Left ventricle myocardium inferior (tissue), 1 donor: ENCODE results near the gene NECTIN1. TPM values are rescaled to one million over a fixed set of nuclear protein-coding genes. Genes with fewer than 3 reads are reported as not detected.

Source experiments
- DNase-seq: peaks from one replicate; pipeline ENCODE4 v3.0.0-alpha.2; 2020
- H3K27ac ChIP-seq: fragments of 200-600 bp; replicated peaks from 2 replicates; pipeline ENCODE4 v1.8.0; 2021
- H3K27me3 ChIP-seq: fragments of 200-600 bp; 2 replicates; pipeline ENCODE4 v1.8.0; 2021; ENCODE audit warnings: low read depth
- H3K36me3 ChIP-seq: fragments of 200-600 bp; 2 replicates; pipeline ENCODE4 v1.8.0; 2021
- H3K4me1 ChIP-seq: fragments of 200-600 bp; 2 replicates; pipeline ENCODE4 v1.8.0; 2021
- H3K4me3 ChIP-seq: fragments of 200-600 bp; 2 replicates; pipeline ENCODE4 v1.8.0; 2021; ENCODE audit warnings: mild to moderate bottlenecking, moderate library complexity
- H3K9me3 ChIP-seq: fragments of 200-600 bp; replicated peaks from 2 replicates; pipeline ENCODE4 v1.8.0; 2021
- CTCF ChIP-seq: fragments of 200-600 bp; IDR thresholded peaks from 2 replicates; pipeline ENCODE4 v1.8.0; 2021; ENCODE audit warnings: antibody characterized with exemption, mild to moderate bottlenecking, borderline replicate concordance
- intact Hi-C: fragments of 100-400 bp; cut with micrococcal nuclease; formaldehyde crosslinking; loops from one replicate; pipeline ENCODE4 v1.11.0; 2022
- total RNA-seq: library from RNA; stranded (reverse); fragmentation: NEBNext Ultra II Directional; extraction: Animal tissue kit (Norgen Biotek cat#: 25700); gene quantifications from one replicate; pipeline ENCODE4 v1.2.1, GENCODE V29; 2021
- donor health status: DM: no; HTN: yes; CAD: no; lungs with severe emphysema.

Gene NECTIN1
- total RNA-seq, 1 donor from 2014 or later: 22.9 TPM

- TF ChIP-seq CTCF: no peak
Measured at GRCh38 chr11:119664063-119664572, 64.9 kb downstream of the NECTIN1 start.

GRCh38 chr11:119663279-119663678, 65.7 kb downstream of the NECTIN1 start:
- peaks cover 12% of the 10 kb centered on the region for H3K4me1 ChIP-seq
- peaks cover 4% of the 10 kb centered on the region for H3K36me3 ChIP-seq
- no peaks in the 10 kb centered on the region for H3K9me3 ChIP-seq
- H3K4me3 ChIP-seq: no peak overlapping the region
- no peak overlapping the region for H3K27ac ChIP-seq
- intact Hi-C loops: no loop called here
- TF ChIP-seq CTCF: no peak
- no peaks in the 10 kb centered on the region for H3K27me3 ChIP-seq
- DNase-seq: no peak

More at GRCh38 chr11:119664063-119664572, 64.9 kb downstream of the NECTIN1 start:
- peaks cover 12% of the 10 kb centered on the region for H3K4me1 ChIP-seq
- H3K9me3 ChIP-seq: no peaks in the 10 kb centered on the region
- no peak for DNase-seq
- intact Hi-C loops: no loop called here
- no peak overlapping the region for H3K4me3 ChIP-seq
- peaks cover 4% of the 10 kb centered on the region for H3K36me3 ChIP-seq
- no peak overlapping the region for H3K27ac ChIP-seq
- H3K27me3 ChIP-seq: no peaks in the 10 kb centered on the region

- intact Hi-C loops: no loop called here
- H3K36me3 ChIP-seq: peaks cover 4% of the 10 kb centered on the region
- H3K4me3 ChIP-seq: no peak overlapping the region
- TF ChIP-seq CTCF: no peak
- H3K27ac ChIP-seq: no peak overlapping the region
- peaks cover 3% of the 10 kb centered on the region for H3K27me3 ChIP-seq
- peaks cover 2% of the 10 kb centered on the region for H3K4me1 ChIP-seq
- DNase-seq: no peak
- no peaks in the 10 kb centered on the region for H3K9me3 ChIP-seq
Measured at GRCh38 chr11:119661226-119661625, 67.8 kb downstream of the NECTIN1 start.

DNA sequence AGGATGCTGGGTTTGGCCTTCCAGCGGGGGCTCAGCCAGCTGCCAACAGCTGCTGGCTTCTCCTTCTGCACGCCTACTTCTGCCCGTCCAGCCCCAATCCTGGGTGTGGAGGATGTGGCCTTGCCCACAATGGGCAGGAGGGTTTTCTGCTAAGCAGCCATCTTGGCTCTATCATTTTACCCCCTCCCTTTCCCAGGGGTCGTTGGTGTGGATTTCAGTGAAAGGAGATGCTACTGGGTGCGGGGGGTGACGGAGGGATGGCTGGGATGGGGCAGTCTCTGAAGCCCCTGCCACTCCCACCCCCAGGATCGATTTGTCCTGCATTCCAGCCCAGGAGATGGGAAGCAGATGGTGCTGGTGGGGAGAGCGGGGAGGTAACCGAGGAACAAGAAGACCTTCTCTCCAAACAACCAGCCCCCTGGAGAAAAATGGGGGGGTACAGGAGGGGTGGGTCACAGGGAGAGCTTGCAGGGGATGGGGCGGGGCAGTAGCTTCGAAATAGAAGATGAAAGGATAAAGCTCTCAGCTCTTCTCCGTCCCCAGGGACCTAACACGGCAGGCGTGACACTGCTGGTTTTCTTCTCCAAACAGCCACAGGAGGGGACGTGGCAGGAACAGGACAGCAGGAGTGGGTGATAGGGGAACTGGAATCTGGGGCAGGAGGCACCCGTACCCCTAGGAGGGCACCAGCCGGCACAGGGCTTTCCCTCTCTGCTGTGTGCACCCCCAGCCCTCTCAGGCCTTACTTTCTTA, 68.9 kb downstream of the NECTIN1 start:
- H3K4me3 ChIP-seq: no peak overlapping the region
- TF ChIP-seq CTCF: no peak
- H3K9me3 ChIP-seq: no peaks in the 10 kb centered on the region
- peaks cover 3% of the 10 kb centered on the region for H3K27me3 ChIP-seq
- H3K4me1 ChIP-seq: no peaks in the 10 kb centered on the region
- H3K36me3 ChIP-seq: peaks cover 4% of the 10 kb centered on the region
- no peak for DNase-seq
- intact Hi-C loops: no loop called here
- H3K27ac ChIP-seq: no peak overlapping the region

GRCh38 chr11:119652907-119653659, 75.9 kb downstream of the NECTIN1 start:
- H3K36me3 ChIP-seq: no peaks in the 10 kb centered on the region
- H3K4me3 ChIP-seq: no peak overlapping the region
- H3K4me1 ChIP-seq: no peaks in the 10 kb centered on the region
- no peaks in the 10 kb centered on the region for H3K9me3 ChIP-seq
- TF ChIP-seq CTCF: no peak
- H3K27me3 ChIP-seq: peaks cover 3% of the 10 kb centered on the region
- no peak overlapping the region for H3K27ac ChIP-seq
- intact Hi-C loops: no loop called here
- no peak for DNase-seq
